NCI-H1105 (cell line): ENCODE results near the gene DDO.
"Not testable (repeated sequence)": the region's sequence is repeated elsewhere in the genome, so short reads cannot be mapped to it uniquely, and the experiment has no call there.

ENCODE experiments used
- DNase-seq: peaks from one replicate; lab custom pipeline; 2025; lab: John Stamatoyannopoulos, UW

Gene DDO, protein sequence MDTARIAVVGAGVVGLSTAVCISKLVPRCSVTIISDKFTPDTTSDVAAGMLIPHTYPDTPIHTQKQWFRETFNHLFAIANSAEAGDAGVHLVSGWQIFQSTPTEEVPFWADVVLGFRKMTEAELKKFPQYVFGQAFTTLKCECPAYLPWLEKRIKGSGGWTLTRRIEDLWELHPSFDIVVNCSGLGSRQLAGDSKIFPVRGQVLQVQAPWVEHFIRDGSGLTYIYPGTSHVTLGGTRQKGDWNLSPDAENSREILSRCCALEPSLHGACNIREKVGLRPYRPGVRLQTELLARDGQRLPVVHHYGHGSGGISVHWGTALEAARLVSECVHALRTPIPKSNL

GRCh38 chr6:110415086-110415916 lies at the start of gene DDO:
TSS of gene DDO (minus strand) at chr6:110415575. CDS start at chr6:110413462, 2,113 bp downstream.
- no peak for DNase-seq

GRCh38 chr6:110462884-110463481 lies 47.6 kb upstream of the DDO start:
- no peak for DNase-seq

DNA sequence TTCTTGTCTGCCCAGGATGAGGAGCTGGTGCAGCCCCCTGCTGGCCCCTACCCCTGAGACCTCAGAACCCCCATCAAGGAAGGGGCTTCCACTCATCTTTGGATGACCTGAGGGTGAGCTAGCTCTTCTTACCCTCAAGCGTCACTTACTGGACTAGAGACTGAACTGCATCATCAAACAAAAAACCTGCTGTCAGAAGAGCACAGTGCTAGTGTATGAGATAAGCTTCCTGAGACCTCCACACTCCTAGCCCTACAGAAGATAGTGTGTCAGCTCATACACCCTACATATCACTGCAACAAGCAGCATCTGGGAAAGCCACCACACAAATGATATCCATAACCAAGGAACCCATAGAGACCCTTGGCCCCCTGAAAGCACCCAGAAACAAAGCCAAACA lies 46.0 kb upstream of the DDO start:
- DNase-seq, result no peak

GRCh38 chr6:110459137-110459536 lies 43.8 kb upstream of the DDO start:
- no peak for DNase-seq

GRCh38 chr6:110458476-110458875 lies 43.1 kb upstream of the DDO start:
- no peak for DNase-seq

- not testable (repeated sequence) for DNase-seq
Observed at GRCh38 chr6:110457567-110458175, 42.3 kb upstream of the DDO start.

DNA sequence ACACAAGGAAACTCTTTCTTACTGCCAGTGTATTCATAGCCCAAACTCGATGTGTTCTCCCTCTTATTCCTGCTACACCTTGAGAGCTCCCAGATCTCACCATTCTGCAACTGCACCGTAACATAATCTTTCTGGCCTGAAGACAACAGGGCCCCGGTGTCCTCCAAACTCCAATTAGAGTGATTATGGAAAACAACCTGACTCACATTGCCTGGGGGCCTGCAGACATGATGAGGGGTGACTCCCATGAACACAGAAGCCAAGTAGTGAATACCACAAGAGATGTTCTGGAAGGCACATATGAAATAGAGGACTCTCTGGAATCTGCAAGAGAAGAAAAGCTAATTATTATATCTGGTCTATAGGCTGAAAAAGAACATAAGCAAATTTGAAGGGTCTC lies 41.3 kb upstream of the DDO start:
- DNase-seq, result no peak

GRCh38 chr6:110449541-110449895 lies 34.1 kb upstream of the DDO start:
- no peak for DNase-seq

GRCh38 chr6:110448846-110449540 lies 33.6 kb upstream of the DDO start:
- no peak for DNase-seq

DNA sequence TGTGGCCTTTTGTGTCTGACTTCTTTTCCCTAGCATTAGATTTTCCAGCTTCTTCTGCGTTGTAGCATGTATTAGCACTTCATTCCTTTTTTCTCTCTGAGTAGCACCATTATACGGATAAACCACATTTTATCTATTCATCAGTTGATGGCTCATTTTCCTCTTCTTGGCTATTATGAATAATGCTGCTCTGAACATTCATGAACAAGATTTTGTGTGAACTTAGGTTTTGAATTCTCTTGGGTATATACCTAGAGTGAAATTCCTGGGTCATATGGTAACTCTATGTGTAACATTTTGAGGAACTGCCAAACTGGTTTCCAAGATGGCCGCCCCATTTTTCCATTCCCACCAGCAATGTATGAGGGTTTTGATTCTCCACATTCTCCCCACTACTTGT lies 32.4 kb upstream of the DDO start:
- DNase-seq, result no peak

GRCh38 chr6:110446405-110446804 lies 31.0 kb upstream of the DDO start:
- DNase-seq, result no peak

GRCh38 chr6:110440026-110440425 lies 24.7 kb upstream of the DDO start:
- DNase-seq, result no peak

DNA sequence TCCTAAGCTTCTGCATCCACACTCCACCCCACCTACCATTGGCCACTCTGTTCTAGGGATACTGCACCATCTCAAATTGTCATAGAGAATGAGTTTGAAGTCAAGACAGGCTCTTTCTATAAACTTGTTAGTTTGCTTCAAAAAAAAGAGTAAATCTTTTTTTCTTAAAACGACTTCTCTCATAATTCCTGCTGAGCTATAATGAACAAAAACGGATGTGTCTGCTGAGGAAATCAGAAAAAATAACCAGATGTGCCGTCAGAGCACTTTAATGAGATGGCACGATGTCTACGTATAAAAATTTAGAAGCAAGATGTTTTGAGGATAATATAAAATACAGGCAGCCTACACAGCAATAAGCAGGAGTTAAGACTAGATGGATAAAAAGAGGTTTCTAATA lies 24.0 kb upstream of the DDO start:
- no peak for DNase-seq

GRCh38 chr6:110434961-110435602 lies 19.7 kb upstream of the DDO start:
- DNase-seq, result no peak

GRCh38 chr6:110432285-110432900 lies 17.0 kb upstream of the DDO start:
- DNase-seq, result no peak

DNA sequence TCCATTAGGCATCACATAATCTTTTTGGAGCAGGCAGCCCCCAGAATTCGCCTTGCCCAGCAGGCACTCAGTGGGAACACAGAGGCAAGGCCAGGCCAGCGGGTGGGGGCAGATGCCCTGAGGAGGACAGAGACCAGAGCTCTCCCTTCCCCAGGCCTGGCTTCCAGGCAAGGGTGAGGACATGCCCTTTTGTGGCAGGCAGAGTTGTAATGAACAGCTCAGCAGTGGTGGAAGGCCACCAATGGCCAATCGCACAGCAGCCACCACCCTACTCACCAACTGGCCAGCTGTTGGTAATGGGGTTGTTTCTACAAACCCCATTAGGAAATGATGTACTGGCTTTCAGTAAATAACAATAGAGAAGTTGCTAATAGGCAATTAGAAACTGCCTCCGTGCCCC lies 15.4 kb upstream of the DDO start:
- no peak for DNase-seq

DNA sequence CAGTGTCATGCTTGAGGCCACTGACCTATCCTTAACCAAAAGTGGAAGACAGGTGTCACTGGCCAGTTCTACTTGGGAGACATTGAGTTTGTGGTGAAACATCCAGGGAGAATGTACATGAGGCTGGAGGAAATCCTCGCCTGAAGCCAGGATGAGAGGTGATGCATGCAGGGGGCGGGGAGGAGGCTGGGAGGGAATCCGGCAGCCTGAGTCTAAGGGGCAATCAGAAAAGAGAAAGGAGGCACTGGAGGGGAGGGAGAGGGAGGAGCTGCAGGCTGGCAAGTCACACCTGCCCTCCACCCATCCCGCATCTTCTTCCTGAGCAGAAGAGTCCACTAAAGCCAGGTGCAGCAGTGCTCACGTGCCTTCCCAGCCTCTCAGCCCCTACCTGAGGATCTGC lies 14.9 kb upstream of the DDO start:
- DNase-seq, result no peak

GRCh38 chr6:110428153-110428552 lies 12.8 kb upstream of the DDO start:
- DNase-seq, result no peak

GRCh38 chr6:110425816-110426215 lies 10.4 kb upstream of the DDO start:
- DNase-seq, result no peak

GRCh38 chr6:110422444-110422822 lies 7.1 kb upstream of the DDO start:
- DNase-seq, result no peak
